ENCODE results near the gene CZIB.
A peak's percentile ranks its signal among the peaks of the same experiment; 100 is the strongest.
"Not testable (repeated sequence)": the region's sequence is repeated elsewhere in the genome, so short reads cannot be mapped to it uniquely, and the experiment has no call there.

The CZIB gene

GRCh38 chr1:53188099-53188498, 32.3 kb downstream of the CZIB start:
- DNase-seq (ENCODE audit: low spot score), result no peak

- DNase-seq (ENCODE audit: low spot score), result no peak
Measured at GRCh38 chr1:53187401-53187800, 33.0 kb downstream of the CZIB start.

GRCh38 chr1:53186533-53186932, 33.9 kb downstream of the CZIB start:
- DNase-seq (ENCODE audit: low spot score), result no peak

- not testable (repeated sequence) for DNase-seq (ENCODE audit: low spot score)
Measured at GRCh38 chr1:53185955-53186297, 34.5 kb downstream of the CZIB start.

- DNase-seq (ENCODE audit: low spot score), result peak; percentile 53
Measured at GRCh38 chr1:53183095-53183990, 37.1 kb downstream of the CZIB start.

GRCh38 chr1:53182716-53183094, 37.7 kb downstream of the CZIB start:
- DNase-seq (ENCODE audit: low spot score), result no peak

GRCh38 chr1:53182111-53182593, 38.3 kb downstream of the CZIB start:
- no peak for DNase-seq (ENCODE audit: low spot score)

- no peak for DNase-seq (ENCODE audit: low spot score)
Measured at GRCh38 chr1:53180951-53181350, 39.5 kb downstream of the CZIB start.

- DNase-seq (ENCODE audit: low spot score), result no peak
Measured at GRCh38 chr1:53180226-53180625, 40.2 kb downstream of the CZIB start.

GRCh38 chr1:53176452-53177208, 43.8 kb downstream of the CZIB start:
- no peak for DNase-seq (ENCODE audit: low spot score)

- no peak for DNase-seq (ENCODE audit: low spot score)
Measured at GRCh38 chr1:53174971-53175913, 45.2 kb downstream of the CZIB start.

- no peak for DNase-seq (ENCODE audit: low spot score)
Measured at GRCh38 chr1:53172426-53173128, 47.9 kb downstream of the CZIB start.

GRCh38 chr1:53166912-53167311, 53.5 kb downstream of the CZIB start:
- no peak for DNase-seq (ENCODE audit: low spot score)

- DNase-seq (ENCODE audit: low spot score), result no peak
Measured at GRCh38 chr1:53166366-53166765, 54.1 kb downstream of the CZIB start.

GRCh38 chr1:53165408-53165961, 54.9 kb downstream of the CZIB start:
- no peak for DNase-seq (ENCODE audit: low spot score)

Data from HuH-7.5 (cell line).